ENCODE results near the gene PPP6R2. TPM values are rescaled to one million over a fixed set of nuclear protein-coding genes. Genes with fewer than 3 reads are reported as not detected.

Gene PPP6R2
- total and polyA plus RNA-seq, 9 of the 15 experiments (the other 6 are each of a cell fraction or from before 2014, with no cell fraction given), result 0.32 to 39.8 (median 21.4) TPM

DNA sequence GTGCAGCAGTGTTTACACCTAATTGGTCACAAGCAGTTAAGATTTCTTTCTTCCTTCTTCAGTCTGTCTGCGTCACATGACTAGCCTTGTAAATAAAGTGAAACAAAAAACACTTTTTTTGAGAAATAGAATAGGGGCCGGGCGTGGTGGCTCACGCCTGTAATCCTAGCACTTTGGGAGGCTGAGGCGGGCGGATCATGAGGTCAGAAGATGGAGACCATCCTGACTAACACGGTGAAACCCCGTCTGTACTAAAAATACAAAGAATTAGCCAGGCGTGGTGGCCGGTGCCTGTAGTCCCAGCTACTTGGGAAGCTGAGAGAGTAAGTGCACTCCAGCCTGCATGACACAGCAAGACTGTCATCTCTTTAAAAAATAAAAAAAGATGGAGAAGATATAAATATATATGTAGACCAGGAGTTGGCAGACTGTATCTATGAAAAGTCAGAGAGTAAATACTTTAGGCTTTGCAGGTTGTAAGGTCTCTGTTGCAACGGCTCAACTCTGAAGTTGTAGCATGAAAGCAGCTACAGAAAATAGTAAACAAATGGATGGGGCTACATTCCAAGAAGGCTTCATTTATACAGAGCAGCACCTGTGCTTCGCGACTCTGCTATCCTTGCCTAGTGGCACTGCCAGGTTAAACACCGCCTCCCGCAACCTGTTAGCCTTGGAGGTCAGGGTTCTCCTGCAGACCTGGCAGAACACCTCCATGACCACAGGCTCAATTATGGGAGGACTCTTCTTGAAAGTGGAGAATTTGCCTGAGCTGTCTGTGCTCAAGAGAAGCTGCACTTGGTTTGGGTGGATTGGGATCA lies 55.9 kb downstream of the PPP6R2 start:
- intact Hi-C loops (cut with micrococcal nuclease) (no loop called here), in situ Hi-C loops (cut with MboI) (no loop called here)
- TF ChIP-seq RBM15 (IDR thresholded peaks at IDR 0.05; ENCODE audit: insufficient read depth, low read length), result no peak
- no peak for TF ChIP-seq ZZZ3 (IDR thresholded peaks at IDR 0.05)
- TF ChIP-seq NRF1 (conservative IDR thresholded peaks at IDR 0.05 in 1 of 2, IDR thresholded peaks at IDR 0.05 in 1 of 2), result no peak
- no peak for TF ChIP-seq ZFX (CRISPR knock-in tag; IDR thresholded peaks at IDR 0.05)
- TF ChIP-seq ZNF253 (CRISPR knock-in tag; conservative IDR thresholded peaks at IDR 0.05), result no peak
- TF ChIP-seq ZNF717 (CRISPR knock-in tag; IDR thresholded peaks at IDR 0.05), result no peak
- TF ChIP-seq SUPT5H (IDR thresholded peaks at IDR 0.05), result no peak
- TF ChIP-seq, protein P1, sequence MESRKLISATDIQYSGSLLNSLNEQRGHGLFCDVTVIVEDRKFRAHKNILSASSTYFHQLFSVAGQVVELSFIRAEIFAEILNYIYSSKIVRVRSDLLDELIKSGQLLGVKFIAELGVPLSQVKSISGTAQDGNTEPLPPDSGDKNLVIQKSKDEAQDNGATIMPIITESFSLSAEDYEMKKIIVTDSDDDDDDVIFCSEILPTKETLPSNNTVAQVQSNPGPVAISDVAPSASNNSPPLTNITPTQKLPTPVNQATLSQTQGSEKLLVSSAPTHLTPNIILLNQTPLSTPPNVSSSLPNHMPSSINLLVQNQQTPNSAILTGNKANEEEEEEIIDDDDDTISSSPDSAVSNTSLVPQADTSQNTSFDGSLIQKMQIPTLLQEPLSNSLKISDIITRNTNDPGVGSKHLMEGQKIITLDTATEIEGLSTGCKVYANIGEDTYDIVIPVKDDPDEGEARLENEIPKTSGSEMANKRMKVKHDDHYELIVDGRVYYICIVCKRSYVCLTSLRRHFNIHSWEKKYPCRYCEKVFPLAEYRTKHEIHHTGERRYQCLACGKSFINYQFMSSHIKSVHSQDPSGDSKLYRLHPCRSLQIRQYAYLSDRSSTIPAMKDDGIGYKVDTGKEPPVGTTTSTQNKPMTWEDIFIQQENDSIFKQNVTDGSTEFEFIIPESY (CRISPR knock-in tag; IDR thresholded peaks at IDR 0.05), result no peak
- TF ChIP-seq, protein P2, sequence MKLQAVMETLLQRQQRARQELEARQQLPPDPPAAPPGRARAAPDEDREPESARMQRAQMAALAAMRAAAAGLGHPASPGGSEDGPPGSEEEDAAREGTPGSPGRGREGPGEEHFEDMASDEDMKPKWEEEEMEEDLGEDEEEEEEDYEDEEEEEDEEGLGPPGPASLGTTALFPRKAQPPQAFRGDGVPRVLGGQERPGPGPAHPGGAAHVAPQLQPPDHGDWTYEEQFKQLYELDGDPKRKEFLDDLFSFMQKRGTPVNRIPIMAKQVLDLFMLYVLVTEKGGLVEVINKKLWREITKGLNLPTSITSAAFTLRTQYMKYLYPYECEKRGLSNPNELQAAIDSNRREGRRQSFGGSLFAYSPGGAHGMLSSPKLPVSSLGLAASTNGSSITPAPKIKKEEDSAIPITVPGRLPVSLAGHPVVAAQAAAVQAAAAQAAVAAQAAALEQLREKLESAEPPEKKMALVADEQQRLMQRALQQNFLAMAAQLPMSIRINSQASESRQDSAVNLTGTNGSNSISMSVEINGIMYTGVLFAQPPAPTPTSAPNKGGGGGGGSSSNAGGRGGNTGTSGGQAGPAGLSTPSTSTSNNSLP (IDR thresholded peaks at IDR 0.05; ENCODE audit: borderline replicate concordance, low read depth, low read length), result no peak
- H3K36me3 ChIP-seq (ENCODE audit: control insufficient read depth, insufficient read depth, low read length), result peaks cover 52% of the 10 kb centered on the region; the same call in 2 of the 3 replicates
- CTCF ChIA-PET (ENCODE audit: low intra/inter-chr PET ratio), result no interaction called here
- H4K20me1 ChIP-seq (replicated peaks; ENCODE audit: control insufficient read depth, insufficient read depth, low read length), result no peaks in the 10 kb centered on the region
- no peaks in the 10 kb centered on the region for H3K9me3 ChIP-seq (replicated peaks; ENCODE audit: control insufficient read depth, insufficient read depth, low read depth, low read length)
- WGBS (ENCODE audit: insufficient coverage, low coverage, missing lambda C conversion rate), result 83% methylated on average over 15 of the region's 15 CpGs
- no peak overlapping the region for H3K4me3 ChIP-seq
- H3K27ac ChIP-seq (ENCODE audit: extremely low read depth, low read depth, low read length), result no peak overlapping the region
- POLR2A ChIA-PET, result interaction anchor here (0.9 to 1.1 kb wide), 2 partner anchors 8 to 42 kb away, joined by 3 read pairs; no protein-coding TSS in a partner anchor
- ATAC-seq, result no peak
- no peaks in the 10 kb centered on the region for H3K27me3 ChIP-seq (ENCODE audit: control insufficient read depth in 2 of 2, insufficient read depth in 2 of 2, low read length in 2 of 2)
- no peaks in the 10 kb centered on the region for H3K9me1 ChIP-seq (ENCODE audit: control insufficient read depth, insufficient read depth, low read length)
- DNase-seq (ENCODE audit: extremely low read depth in 1 of 4, low spot score in 3 of 4), result no peak
- no peaks in the 10 kb centered on the region; a peak in 1 of 5 replicates for H3K4me1 ChIP-seq (replicated peaks in 1 of 2; ENCODE audit: control insufficient read depth in 2 of 2, insufficient read depth in 2 of 2, low read length in 2 of 2)
- H2AFZ ChIP-seq (ENCODE audit: low read depth, low read length), result no peak overlapping the region
- FAIRE-seq, result no peak
- no TSS peak for BruUV-seq (replicated peaks)
- peaks cover 3% of the 10 kb centered on the region; the same call in 1 of the 3 replicates for H3K79me2 ChIP-seq (ENCODE audit: control insufficient read depth, insufficient read depth, low read length)
- no peak overlapping the region for H3K9ac ChIP-seq (ENCODE audit: insufficient read depth in 1 of 2, low read depth in 2 of 2, low read length in 2 of 2)
- no peak overlapping the region for H3K4me2 ChIP-seq (ENCODE audit: insufficient read depth, low read length)
